Hematopoietic multipotent progenitor cell treated with erythropoietin and hydrocortisone succinate and interleukin-3 and kit ligand, for 17 days (in vitro differentiated cells): ENCODE measurements around the gene TRIM73.
"Not testable (repeated sequence)": the region's sequence is repeated elsewhere in the genome, so short reads cannot be mapped to it uniquely, and the experiment has no call there.

ENCODE experiments used
- DNase-seq: peaks from one replicate; pipeline ENCODE4 v3.0.0-alpha.2; 2015; ENCODE audit warnings: low spot score

Gene TRIM73

GRCh38 chr7:75415829-75416373 is 20.5 kb downstream of the TRIM73 start:
- not testable (repeated sequence) for DNase-seq

- not testable (repeated sequence) for DNase-seq
Observed at GRCh38 chr7:75416787-75417186, 21.4 kb downstream of the TRIM73 start.

- not testable (repeated sequence) for DNase-seq
Observed at GRCh38 chr7:75418292-75418858, 22.9 kb downstream of the TRIM73 start.

- not testable (repeated sequence) for DNase-seq
Observed at GRCh38 chr7:75419210-75419609, 23.8 kb downstream of the TRIM73 start.

GRCh38 chr7:75419693-75420092 is 24.3 kb downstream of the TRIM73 start:
- DNase-seq, result not testable (repeated sequence)

GRCh38 chr7:75420152-75420551 is 24.7 kb downstream of the TRIM73 start:
- DNase-seq, result not testable (repeated sequence)

- DNase-seq, result not testable (repeated sequence)
Observed at GRCh38 chr7:75421798-75422710, 26.6 kb downstream of the TRIM73 start.

GRCh38 chr7:75423481-75423880 is 28.1 kb downstream of the TRIM73 start:
- DNase-seq, result not testable (repeated sequence)

GRCh38 chr7:75439000-75439399 is 43.6 kb downstream of the TRIM73 start:
- not testable (repeated sequence) for DNase-seq

- not testable (repeated sequence) for DNase-seq
Observed at GRCh38 chr7:75442101-75442464, 46.7 kb downstream of the TRIM73 start.

- DNase-seq, result peak; percentile 57
Observed at GRCh38 chr7:75442465-75443111, 47.2 kb downstream of the TRIM73 start.

- not testable (repeated sequence) for DNase-seq
Observed at GRCh38 chr7:75449946-75450345, 54.5 kb downstream of the TRIM73 start.

GRCh38 chr7:75452494-75452955 is 57.1 kb downstream of the TRIM73 start:
- DNase-seq, result not testable (repeated sequence)
